Liver (tissue), 3 donors: Measurements from ENCODE around the gene CNIH2.
"Not testable (repeated sequence)": the region's sequence is repeated elsewhere in the genome, so short reads cannot be mapped to it uniquely, and the experiment has no call there.

Experiments used
- EGR1 ChIP-seq, 2 donors: IDR thresholded peaks; 2 replicates each; pipeline ENCODE4 v1.6.1; 2016 to 2018; ENCODE audit warnings: antibody characterized with exemption in 2 of 2, low read depth in 2 of 2
- MAX ChIP-seq: IDR thresholded peaks from 2 replicates; pipeline ENCODE4 v1.6.1; 2016; ENCODE audit warnings: antibody characterized with exemption
- RAD21 ChIP-seq, 2 donors: IDR thresholded peaks; 2 replicates each; pipeline ENCODE4 v1.6.1; 2016; ENCODE audit warnings: antibody characterized with exemption in 2 of 2, mild to moderate bottlenecking in 2 of 2
- RXRA ChIP-seq, 2 donors: IDR thresholded peaks; 2 replicates each; pipeline ENCODE4 v1.6.1; 2017 to 2018; ENCODE audit warnings: antibody characterized with exemption in 2 of 2, mild to moderate bottlenecking in 1 of 2
- TAF1 ChIP-seq: conservative IDR thresholded peaks from 2 replicates; pipeline ENCODE4 v1.6.1; 2016; ENCODE audit warnings: antibody characterized with exemption, mild to moderate bottlenecking
- TF ChIP-seq, protein P1 (sequence below): fragments of 150-350 bp; IDR thresholded peaks from 2 replicates; pipeline ENCODE4 v1.5.1; 2017; ENCODE audit warnings: improper control_type of control experiment, low read depth, low read length; ENCODE audit not compliant: missing input control
- donor health status: healthy.
- donor health status: healthy.

DNA sequence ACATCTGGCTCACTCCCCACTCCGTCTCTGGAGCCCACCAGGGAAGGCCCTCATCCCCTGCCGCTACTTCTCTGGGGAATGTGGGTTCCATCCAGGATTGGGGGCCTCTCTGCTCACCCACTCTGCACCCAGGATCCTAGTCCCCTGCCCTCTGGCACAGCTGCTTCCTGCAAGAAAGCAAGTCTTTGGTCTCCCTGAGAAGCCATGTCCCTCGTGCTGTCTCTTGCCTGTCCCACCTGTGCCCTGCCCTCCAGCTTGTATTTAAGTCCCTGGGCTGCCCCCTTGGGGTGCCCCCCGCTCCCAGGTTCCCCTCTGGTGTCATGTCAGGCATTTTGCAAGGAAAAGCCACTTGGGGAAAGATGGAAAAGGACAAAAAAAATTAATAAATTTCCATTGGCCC lies 911 bp upstream of the CNIH2 start:
- TF ChIP-seq, protein P1, sequence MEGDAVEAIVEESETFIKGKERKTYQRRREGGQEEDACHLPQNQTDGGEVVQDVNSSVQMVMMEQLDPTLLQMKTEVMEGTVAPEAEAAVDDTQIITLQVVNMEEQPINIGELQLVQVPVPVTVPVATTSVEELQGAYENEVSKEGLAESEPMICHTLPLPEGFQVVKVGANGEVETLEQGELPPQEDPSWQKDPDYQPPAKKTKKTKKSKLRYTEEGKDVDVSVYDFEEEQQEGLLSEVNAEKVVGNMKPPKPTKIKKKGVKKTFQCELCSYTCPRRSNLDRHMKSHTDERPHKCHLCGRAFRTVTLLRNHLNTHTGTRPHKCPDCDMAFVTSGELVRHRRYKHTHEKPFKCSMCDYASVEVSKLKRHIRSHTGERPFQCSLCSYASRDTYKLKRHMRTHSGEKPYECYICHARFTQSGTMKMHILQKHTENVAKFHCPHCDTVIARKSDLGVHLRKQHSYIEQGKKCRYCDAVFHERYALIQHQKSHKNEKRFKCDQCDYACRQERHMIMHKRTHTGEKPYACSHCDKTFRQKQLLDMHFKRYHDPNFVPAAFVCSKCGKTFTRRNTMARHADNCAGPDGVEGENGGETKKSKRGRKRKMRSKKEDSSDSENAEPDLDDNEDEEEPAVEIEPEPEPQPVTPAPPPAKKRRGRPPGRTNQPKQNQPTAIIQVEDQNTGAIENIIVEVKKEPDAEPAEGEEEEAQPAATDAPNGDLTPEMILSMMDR = not testable (repeated sequence)
- TF ChIP-seq MAX; EGR1 (IDR thresholded peaks at IDR 0.05; ENCODE audit: low read depth in 2 of 2); TAF1; RAD21 (IDR thresholded peaks at IDR 0.05); RXRA (IDR thresholded peaks at IDR 0.05): not testable (repeated sequence)
